GM12892 (cell line): ENCODE measurements around the gene CMIP.

Experiments
- POLR2A ChIP-seq: IDR thresholded peaks from 2 replicates; pipeline ENCODE4 v1.6.1; 2011; ENCODE audit warnings: low read depth, low read length, control low read depth
- POLR2AphosphoS5 ChIP-seq: IDR thresholded peaks from 2 replicates; pipeline ENCODE4 v1.6.1; 2011; ENCODE audit warnings: low read depth, low read length, control low read depth
- TAF1 ChIP-seq: IDR thresholded peaks from 2 replicates; pipeline ENCODE4 v1.6.1; 2011; ENCODE audit warnings: low read depth, mild to moderate bottlenecking, control low read depth, low read length, borderline replicate concordance

GRCh38 chr16:81646561-81646960 is 202.0 kb downstream of the CMIP start:
- TF ChIP-seq POLR2A (no peak), POLR2AphosphoS5 (no peak), TAF1 (no peak)
